ENCODE results near the gene ZNF10.
A peak's percentile ranks its signal among the peaks of the same experiment; 100 is the strongest.

ZNF10 gene

DNA sequence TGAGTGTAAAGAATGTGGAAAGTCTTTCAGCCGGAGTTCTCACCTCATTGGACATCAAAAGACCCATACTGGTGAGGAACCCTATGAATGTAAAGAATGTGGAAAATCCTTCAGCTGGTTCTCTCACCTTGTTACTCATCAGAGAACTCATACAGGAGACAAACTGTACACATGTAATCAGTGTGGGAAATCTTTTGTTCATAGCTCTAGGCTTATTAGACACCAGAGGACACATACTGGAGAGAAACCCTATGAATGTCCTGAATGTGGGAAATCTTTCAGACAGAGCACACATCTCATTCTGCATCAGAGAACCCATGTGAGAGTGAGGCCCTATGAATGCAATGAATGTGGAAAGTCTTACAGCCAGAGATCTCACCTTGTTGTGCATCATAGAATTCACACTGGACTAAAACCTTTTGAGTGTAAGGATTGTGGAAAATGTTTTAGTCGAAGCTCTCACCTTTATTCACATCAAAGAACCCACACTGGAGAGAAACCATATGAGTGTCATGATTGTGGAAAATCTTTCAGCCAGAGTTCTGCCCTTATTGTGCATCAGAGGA lies 25.8 kb downstream of the ZNF10 start:
- no peak for DNase-seq (ENCODE audit: low spot score)
- Mint-ChIP-seq H3K9me3 (peaks cover 83% of the 10 kb centered on the region), H3K4me3 (no peak overlapping the region), H3K27me3 (ENCODE audit: low read depth) (no peaks in the 10 kb centered on the region), H3K4me1 (ENCODE audit: low read depth) (no peaks in the 10 kb centered on the region), H3K36me3 (ENCODE audit: low read depth) (peaks cover 54% of the 10 kb centered on the region), H3K27ac (no peak overlapping the region)

- no peaks in the 10 kb centered on the region for H3K27me3 Mint-ChIP-seq (ENCODE audit: low read depth)
- no peak overlapping the region for H3K4me3 Mint-ChIP-seq
- peaks cover 53% of the 10 kb centered on the region for H3K9me3 Mint-ChIP-seq
- DNase-seq (ENCODE audit: low spot score), result no peak
- H3K27ac Mint-ChIP-seq, result no peak overlapping the region
- no peaks in the 10 kb centered on the region for H3K4me1 Mint-ChIP-seq (ENCODE audit: low read depth)
- peaks cover 2% of the 10 kb centered on the region for H3K36me3 Mint-ChIP-seq (ENCODE audit: low read depth)
Measured at GRCh38 chr12:133165776-133166175, 35.3 kb downstream of the ZNF10 start.

- no peak overlapping the region for H3K27ac Mint-ChIP-seq
- no peak for DNase-seq (ENCODE audit: low spot score)
- H3K36me3 Mint-ChIP-seq (ENCODE audit: low read depth), result peaks cover 3% of the 10 kb centered on the region
- no peak overlapping the region for H3K4me3 Mint-ChIP-seq
- no peaks in the 10 kb centered on the region for H3K4me1 Mint-ChIP-seq (ENCODE audit: low read depth)
- peaks cover 62% of the 10 kb centered on the region for H3K9me3 Mint-ChIP-seq
- no peaks in the 10 kb centered on the region for H3K27me3 Mint-ChIP-seq (ENCODE audit: low read depth)
Measured at GRCh38 chr12:133172491-133172890, 42.1 kb downstream of the ZNF10 start.

DNA sequence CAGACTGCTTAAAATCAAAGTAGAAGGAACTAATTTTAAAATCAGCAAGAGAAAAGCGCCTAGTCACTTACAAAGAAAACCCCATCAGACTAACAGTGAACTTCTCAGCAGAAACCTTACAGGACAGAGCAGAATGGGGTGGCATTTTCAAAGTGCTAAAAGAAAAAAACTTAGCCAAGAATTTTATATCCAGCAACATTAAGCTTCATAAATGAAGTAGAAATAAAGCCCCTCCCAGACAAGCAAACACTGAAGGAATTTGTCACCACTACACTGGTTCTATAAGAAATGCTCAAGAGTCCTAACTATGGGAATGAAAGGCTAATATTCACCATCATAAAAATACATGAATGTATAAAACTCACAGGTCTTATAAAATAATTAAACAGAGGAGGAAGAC lies 44.5 kb downstream of the ZNF10 start:
- Mint-ChIP-seq H3K4me1 (ENCODE audit: low read depth) (no peaks in the 10 kb centered on the region), H3K4me3 (no peak overlapping the region), H3K9me3 (peaks cover 66% of the 10 kb centered on the region), H3K36me3 (ENCODE audit: low read depth) (peaks cover 8% of the 10 kb centered on the region), H3K27ac (no peak overlapping the region), H3K27me3 (ENCODE audit: low read depth) (no peaks in the 10 kb centered on the region)
- no peak for DNase-seq (ENCODE audit: low spot score)

GRCh38 chr12:133180669-133181068 lies 50.2 kb downstream of the ZNF10 start:
- H3K4me1 Mint-ChIP-seq (ENCODE audit: low read depth), result peaks cover 8% of the 10 kb centered on the region
- peaks cover 70% of the 10 kb centered on the region for H3K9me3 Mint-ChIP-seq
- peaks cover 55% of the 10 kb centered on the region for H3K36me3 Mint-ChIP-seq (ENCODE audit: low read depth)
- no peak overlapping the region for H3K4me3 Mint-ChIP-seq
- H3K27me3 Mint-ChIP-seq (ENCODE audit: low read depth), result no peaks in the 10 kb centered on the region
- DNase-seq (ENCODE audit: low spot score), result no peak
- peak overlapping the region; percentile 4 for H3K27ac Mint-ChIP-seq

GRCh38 chr12:133181238-133181959 lies 51.0 kb downstream of the ZNF10 start, which contains the start of gene ZNF268:
Gene ZNF268 (plus strand): TSS chr12:133181495. CDS start chr12:133181998, 503 bp downstream.
- Mint-ChIP-seq H3K36me3 (ENCODE audit: low read depth) (peaks cover 63% of the 10 kb centered on the region), H3K27me3 (ENCODE audit: low read depth) (no peaks in the 10 kb centered on the region), H3K4me1 (ENCODE audit: low read depth) (peaks cover 8% of the 10 kb centered on the region), H3K4me3 (peak within 1 kb of the TSS; percentile 98), H3K27ac (peak within 1 kb of the TSS; percentile 96), H3K9me3 (peaks cover 67% of the 10 kb centered on the region)
- DNase-seq (ENCODE audit: low spot score), result peak; percentile 90

DNA sequence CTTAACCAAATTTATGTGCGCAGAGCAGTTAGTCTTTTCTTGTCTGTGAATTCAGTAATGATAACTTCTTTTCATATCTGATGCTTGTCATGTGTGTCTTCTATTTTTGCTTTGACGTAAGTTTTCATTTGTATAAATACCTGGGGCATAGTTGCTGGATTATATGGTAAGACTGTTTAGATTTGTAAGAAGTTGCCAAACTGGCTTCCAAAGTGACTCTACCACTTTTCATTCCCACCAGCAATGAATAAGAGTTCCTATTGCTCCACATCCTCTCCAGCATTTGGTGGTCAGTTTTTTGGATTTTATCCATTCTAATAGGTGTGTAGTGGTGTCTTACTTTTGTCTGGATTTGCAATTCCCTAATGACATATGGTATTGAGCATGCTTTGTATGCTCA lies 59.7 kb downstream of the ZNF10 start:
- peaks cover 86% of the 10 kb centered on the region for H3K9me3 Mint-ChIP-seq
- no peaks in the 10 kb centered on the region for H3K4me1 Mint-ChIP-seq (ENCODE audit: low read depth)
- peaks cover 100% of the 10 kb centered on the region for H3K36me3 Mint-ChIP-seq (ENCODE audit: low read depth)
- no peak overlapping the region for H3K4me3 Mint-ChIP-seq
- DNase-seq (ENCODE audit: low spot score), result no peak
- no peaks in the 10 kb centered on the region for H3K27me3 Mint-ChIP-seq (ENCODE audit: low read depth)
- no peak overlapping the region for H3K27ac Mint-ChIP-seq

- peaks cover 85% of the 10 kb centered on the region for H3K36me3 Mint-ChIP-seq (ENCODE audit: low read depth)
- H3K4me3 Mint-ChIP-seq, result no peak overlapping the region
- no peak for DNase-seq (ENCODE audit: low spot score)
- H3K4me1 Mint-ChIP-seq (ENCODE audit: low read depth), result no peaks in the 10 kb centered on the region
- H3K27me3 Mint-ChIP-seq (ENCODE audit: low read depth), result no peaks in the 10 kb centered on the region
- H3K9me3 Mint-ChIP-seq, result peaks cover 69% of the 10 kb centered on the region
- H3K27ac Mint-ChIP-seq, result no peak overlapping the region
Measured at GRCh38 chr12:133192847-133193246, 62.4 kb downstream of the ZNF10 start.

GRCh38 chr12:133201888-133202287 lies 71.5 kb downstream of the ZNF10 start:
- H3K4me3 Mint-ChIP-seq, result no peak overlapping the region
- no peaks in the 10 kb centered on the region for H3K4me1 Mint-ChIP-seq (ENCODE audit: low read depth)
- no peak overlapping the region for H3K27ac Mint-ChIP-seq
- H3K9me3 Mint-ChIP-seq, result peaks cover 65% of the 10 kb centered on the region
- peaks cover 54% of the 10 kb centered on the region for H3K36me3 Mint-ChIP-seq (ENCODE audit: low read depth)
- no peak for DNase-seq (ENCODE audit: low spot score)
- H3K27me3 Mint-ChIP-seq (ENCODE audit: low read depth), result no peaks in the 10 kb centered on the region

DNA sequence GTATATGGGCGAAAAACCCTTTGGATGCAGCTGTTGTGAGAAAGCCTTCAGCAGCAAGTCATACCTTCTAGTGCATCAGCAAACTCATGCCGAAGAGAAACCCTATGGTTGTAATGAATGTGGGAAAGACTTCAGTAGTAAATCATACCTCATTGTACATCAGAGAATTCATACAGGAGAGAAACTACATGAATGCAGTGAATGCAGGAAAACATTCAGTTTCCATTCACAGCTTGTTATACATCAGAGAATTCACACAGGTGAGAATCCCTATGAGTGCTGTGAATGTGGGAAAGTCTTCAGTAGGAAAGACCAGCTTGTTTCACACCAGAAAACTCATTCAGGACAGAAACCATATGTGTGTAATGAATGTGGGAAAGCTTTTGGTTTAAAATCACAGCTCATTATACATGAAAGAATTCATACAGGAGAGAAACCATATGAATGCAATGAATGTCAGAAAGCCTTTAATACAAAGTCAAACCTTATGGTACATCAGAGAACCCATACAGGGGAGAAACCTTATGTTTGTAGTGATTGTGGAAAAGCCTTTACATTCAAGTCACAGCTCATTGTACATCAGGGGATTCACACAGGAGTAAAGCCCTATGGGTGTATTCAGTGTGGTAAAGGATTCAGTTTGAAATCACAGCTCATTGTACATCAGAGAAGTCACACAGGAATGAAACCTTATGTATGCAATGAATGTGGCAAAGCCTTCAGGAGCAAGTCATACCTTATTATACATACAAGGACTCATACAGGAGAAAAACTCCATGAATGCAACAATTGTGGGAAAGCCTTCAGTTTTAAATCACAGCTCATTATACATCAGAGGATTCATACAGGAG lies 72.3 kb downstream of the ZNF10 start:
- no peak overlapping the region for H3K27ac Mint-ChIP-seq
- no peaks in the 10 kb centered on the region for H3K4me1 Mint-ChIP-seq (ENCODE audit: low read depth)
- H3K36me3 Mint-ChIP-seq (ENCODE audit: low read depth), result peaks cover 54% of the 10 kb centered on the region
- H3K9me3 Mint-ChIP-seq, result peaks cover 69% of the 10 kb centered on the region
- H3K27me3 Mint-ChIP-seq (ENCODE audit: low read depth), result no peaks in the 10 kb centered on the region
- no peak for DNase-seq (ENCODE audit: low spot score)
- no peak overlapping the region for H3K4me3 Mint-ChIP-seq

- peaks cover 72% of the 10 kb centered on the region for H3K9me3 Mint-ChIP-seq
- no peak overlapping the region for H3K27ac Mint-ChIP-seq
- H3K4me1 Mint-ChIP-seq (ENCODE audit: low read depth), result no peaks in the 10 kb centered on the region
- no peak overlapping the region for H3K4me3 Mint-ChIP-seq
- H3K27me3 Mint-ChIP-seq (ENCODE audit: low read depth), result no peaks in the 10 kb centered on the region
- DNase-seq (ENCODE audit: low spot score), result no peak
- H3K36me3 Mint-ChIP-seq (ENCODE audit: low read depth), result peaks cover 54% of the 10 kb centered on the region
Measured at GRCh38 chr12:133203344-133204263, 73.2 kb downstream of the ZNF10 start.

DNA sequence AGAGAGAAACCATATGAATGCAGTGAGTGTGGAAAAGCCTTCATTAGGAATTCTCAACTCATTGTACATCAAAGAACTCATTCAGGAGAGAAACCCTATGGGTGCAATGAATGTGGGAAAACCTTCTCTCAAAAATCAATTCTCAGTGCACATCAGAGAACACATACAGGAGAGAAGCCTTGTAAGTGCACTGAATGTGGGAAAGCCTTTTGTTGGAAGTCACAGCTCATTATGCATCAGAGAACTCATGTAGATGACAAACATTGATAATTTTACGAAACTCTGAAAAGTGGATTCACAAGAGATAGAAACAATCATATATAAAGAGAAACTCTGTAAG lies 73.8 kb downstream of the ZNF10 start:
- no peak overlapping the region for H3K4me3 Mint-ChIP-seq
- H3K9me3 Mint-ChIP-seq, result peaks cover 73% of the 10 kb centered on the region
- H3K4me1 Mint-ChIP-seq (ENCODE audit: low read depth), result no peaks in the 10 kb centered on the region
- H3K27ac Mint-ChIP-seq, result no peak overlapping the region
- no peaks in the 10 kb centered on the region for H3K27me3 Mint-ChIP-seq (ENCODE audit: low read depth)
- peaks cover 51% of the 10 kb centered on the region for H3K36me3 Mint-ChIP-seq (ENCODE audit: low read depth)
- no peak for DNase-seq (ENCODE audit: low spot score)

DNA sequence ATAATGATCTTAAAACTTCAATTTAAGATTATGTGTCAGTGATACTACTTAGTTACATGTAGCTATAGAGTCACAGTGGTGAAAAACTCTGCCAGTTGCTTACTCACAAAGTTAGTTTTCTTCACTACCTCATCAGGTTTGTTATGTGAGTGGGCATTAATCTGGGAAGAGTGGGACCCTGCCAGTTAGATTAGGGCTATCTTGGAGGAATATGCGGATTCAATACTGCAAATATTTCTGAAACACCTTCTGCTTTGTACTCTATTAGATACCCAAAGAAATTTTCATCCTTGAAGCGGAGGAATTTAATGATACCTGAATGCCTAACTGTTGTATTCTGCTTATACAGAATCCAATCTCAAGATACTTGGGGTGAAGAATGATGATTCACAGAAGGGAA lies 76.0 kb downstream of the ZNF10 start:
- Mint-ChIP-seq H3K36me3 (ENCODE audit: low read depth) (peaks cover 32% of the 10 kb centered on the region), H3K27ac (no peak overlapping the region), H3K4me3 (no peak overlapping the region), H3K27me3 (ENCODE audit: low read depth) (no peaks in the 10 kb centered on the region), H3K9me3 (peaks cover 63% of the 10 kb centered on the region), H3K4me1 (ENCODE audit: low read depth) (no peaks in the 10 kb centered on the region)
- DNase-seq (ENCODE audit: low spot score), result no peak
